Measurements from ENCODE around the gene MPV17L2. TPM values are rescaled to one million over a fixed set of nuclear protein-coding genes. Genes with fewer than 3 reads are reported as not detected.
"Not testable (repeated sequence)": the region's sequence is repeated elsewhere in the genome, so short reads cannot be mapped to it uniquely, and the experiment has no call there.

MPV17L2 gene
- total RNA-seq, 2 experiments from 2014 or later, result 9.2 to 10.9 TPM

- CTCF ChIA-PET, result interaction anchor here (1.6 kb wide), 1 partner anchor 35 kb away, joined by 4 read pairs; no protein-coding TSS in a partner anchor
- ATAC-seq, result no peak
Measured at GRCh38 chr19:18153556-18154134, 39.4 kb upstream of the MPV17L2 start.

GRCh38 chr19:18155095-18156087, 37.6 kb upstream of the MPV17L2 start:
- ATAC-seq (no peak), DNase-seq (no peak)
- no peaks in the 10 kb centered on the region for H3K27me3 Mint-ChIP-seq (ENCODE audit: low read depth)
- peaks cover 7% of the 10 kb centered on the region for H3K36me3 Mint-ChIP-seq (ENCODE audit: low read depth)
- no peak overlapping the region for H3K4me3 Mint-ChIP-seq
- POLR2A ChIA-PET, result no interaction called here
- H3K27ac Mint-ChIP-seq, result no peak overlapping the region
- CTCF ChIA-PET, result interaction anchor here (0.9 to 1.6 kb wide), 2 partner anchors 13 to 36 kb away, joined by 3 to 4 read pairs; no protein-coding TSS in a partner anchor
- H3K4me1 Mint-ChIP-seq (ENCODE audit: low read depth), result peaks cover 24% of the 10 kb centered on the region
- no peaks in the 10 kb centered on the region for H3K9me3 Mint-ChIP-seq (ENCODE audit: insufficient read depth)

More at GRCh38 chr19:18153556-18154134, 39.4 kb upstream of the MPV17L2 start:
- peak overlapping the region; percentile 79 for H3K4me3 Mint-ChIP-seq
- no peaks in the 10 kb centered on the region for H3K27me3 Mint-ChIP-seq (ENCODE audit: low read depth)
- no peak for DNase-seq
- H3K4me1 Mint-ChIP-seq (ENCODE audit: low read depth), result peaks cover 25% of the 10 kb centered on the region
- peaks cover 13% of the 10 kb centered on the region for H3K36me3 Mint-ChIP-seq (ENCODE audit: low read depth)
- POLR2A ChIA-PET, result no interaction called here
- H3K9me3 Mint-ChIP-seq (ENCODE audit: insufficient read depth), result no peaks in the 10 kb centered on the region
- peak overlapping the region; percentile 78 for H3K27ac Mint-ChIP-seq

- Mint-ChIP-seq H3K27ac (no peak overlapping the region), H3K4me3 (no peak overlapping the region), H3K36me3 (ENCODE audit: low read depth) (peaks cover 4% of the 10 kb centered on the region), H3K9me3 (ENCODE audit: insufficient read depth) (no peaks in the 10 kb centered on the region), H3K4me1 (ENCODE audit: low read depth) (peaks cover 27% of the 10 kb centered on the region), H3K27me3 (ENCODE audit: low read depth) (no peaks in the 10 kb centered on the region)
- DNase-seq (no peak), ATAC-seq (no peak)
- CTCF ChIA-PET, result interaction anchor here (0.9 kb wide), 1 partner anchor 12 kb away, joined by 3 read pairs; no protein-coding TSS in a partner anchor
- POLR2A ChIA-PET, result interaction anchor here (0.6 to 0.7 kb wide), 2 partner anchors 39 to 68 kb away, joined by 3 read pairs; no protein-coding TSS in a partner anchor
Measured at GRCh38 chr19:18156268-18156667, 36.8 kb upstream of the MPV17L2 start.

GRCh38 chr19:18156841-18157464, 36.1 kb upstream of the MPV17L2 start:
- H3K27me3 Mint-ChIP-seq (ENCODE audit: low read depth), result no peaks in the 10 kb centered on the region
- ATAC-seq, result no peak
- no peaks in the 10 kb centered on the region for H3K9me3 Mint-ChIP-seq (ENCODE audit: insufficient read depth)
- ChIA-PET POLR2A (no interaction called here), CTCF (interaction anchor here (0.9 to 1.6 kb wide), 2 partner anchors 11 kb away, joined by 3 to 6 read pairs; no protein-coding TSS in a partner anchor)
- DNase-seq, result no peak
- no peak overlapping the region for H3K4me3 Mint-ChIP-seq
- H3K4me1 Mint-ChIP-seq (ENCODE audit: low read depth), result peaks cover 23% of the 10 kb centered on the region
- H3K36me3 Mint-ChIP-seq (ENCODE audit: low read depth), result peaks cover 4% of the 10 kb centered on the region
- H3K27ac Mint-ChIP-seq, result no peak overlapping the region

- ATAC-seq, result no peak
- H3K27me3 Mint-ChIP-seq (ENCODE audit: low read depth), result no peaks in the 10 kb centered on the region
Measured at GRCh38 chr19:18157465-18158063, 35.5 kb upstream of the MPV17L2 start.

GRCh38 chr19:18158467-18158866, 34.6 kb upstream of the MPV17L2 start:
- Mint-ChIP-seq H3K9me3 (ENCODE audit: insufficient read depth) (no peaks in the 10 kb centered on the region), H3K4me1 (ENCODE audit: low read depth) (peaks cover 20% of the 10 kb centered on the region)
- CTCF ChIA-PET, result interaction anchor here (0.7 to 1.6 kb wide), 2 partner anchors 9 to 114 kb away, joined by 3 to 6 read pairs; no protein-coding TSS in a partner anchor

More at GRCh38 chr19:18157465-18158063, 35.5 kb upstream of the MPV17L2 start:
- H3K36me3 Mint-ChIP-seq (ENCODE audit: low read depth), result peaks cover 2% of the 10 kb centered on the region
- no peak for DNase-seq
- no peak overlapping the region for H3K4me3 Mint-ChIP-seq
- H3K4me1 Mint-ChIP-seq (ENCODE audit: low read depth), result peaks cover 20% of the 10 kb centered on the region
- CTCF ChIA-PET, result interaction anchor here (1.6 kb wide), 1 partner anchor 10 kb away, joined by 6 read pairs; no protein-coding TSS in a partner anchor
- POLR2A ChIA-PET, result no interaction called here
- H3K27ac Mint-ChIP-seq, result no peak overlapping the region
- no peaks in the 10 kb centered on the region for H3K9me3 Mint-ChIP-seq (ENCODE audit: insufficient read depth)

GRCh38 chr19:18159059-18159616, 33.9 kb upstream of the MPV17L2 start:
- H3K27ac Mint-ChIP-seq; ATAC-seq; H3K36me3 Mint-ChIP-seq (ENCODE audit: low read depth); H3K9me3 Mint-ChIP-seq (ENCODE audit: insufficient read depth); H3K27me3 Mint-ChIP-seq (ENCODE audit: low read depth); DNase-seq; H3K4me3 Mint-ChIP-seq; POLR2A ChIA-PET: not testable (repeated sequence)
- H3K4me1 Mint-ChIP-seq (ENCODE audit: low read depth), result peaks cover 16% of the 10 kb centered on the region
- CTCF ChIA-PET, result interaction anchor here (1.0 kb wide), 1 partner anchor 46 kb away, joined by 3 read pairs; no protein-coding TSS in a partner anchor

More at GRCh38 chr19:18158467-18158866, 34.6 kb upstream of the MPV17L2 start:
- Mint-ChIP-seq H3K4me3 (no peak overlapping the region), H3K27me3 (ENCODE audit: low read depth) (no peaks in the 10 kb centered on the region), H3K36me3 (ENCODE audit: low read depth) (peaks cover 2% of the 10 kb centered on the region), H3K27ac (no peak overlapping the region)
- POLR2A ChIA-PET, result no interaction called here
- ATAC-seq (no peak), DNase-seq (no peak)

- CTCF ChIA-PET, result interaction anchor here (0.7 to 2.2 kb wide), 10 partner anchors 11 to 115 kb away, joined by 3 to 6 read pairs (median 4); no protein-coding TSS in a partner anchor
- H3K4me3 Mint-ChIP-seq, result no peak overlapping the region
- POLR2A ChIA-PET, result interaction anchor here (1.7 kb wide), 1 partner anchor 8 kb away, joined by 8 read pairs; the partner anchor contains the start of gene PIK3R2
- no peaks in the 10 kb centered on the region for H3K27me3 Mint-ChIP-seq (ENCODE audit: low read depth)
- H3K4me1 Mint-ChIP-seq (ENCODE audit: low read depth), result peaks cover 11% of the 10 kb centered on the region
- no peaks in the 10 kb centered on the region for H3K9me3 Mint-ChIP-seq (ENCODE audit: insufficient read depth)
- no peak for ATAC-seq
- no peak overlapping the region for H3K27ac Mint-ChIP-seq
- DNase-seq, result no peak
- peaks cover 2% of the 10 kb centered on the region for H3K36me3 Mint-ChIP-seq (ENCODE audit: low read depth)
Measured at GRCh38 chr19:18159810-18160209, 33.2 kb upstream of the MPV17L2 start.

- DNase-seq, result no peak
- Mint-ChIP-seq H3K4me1 (ENCODE audit: low read depth) (peaks cover 11% of the 10 kb centered on the region), H3K4me3 (peak overlapping the region; percentile 63), H3K27ac (peak overlapping the region; percentile 70), H3K36me3 (ENCODE audit: low read depth) (peaks cover 2% of the 10 kb centered on the region), H3K27me3 (ENCODE audit: low read depth) (no peaks in the 10 kb centered on the region), H3K9me3 (ENCODE audit: insufficient read depth) (no peaks in the 10 kb centered on the region)
- POLR2A ChIA-PET, result interaction anchor here (0.9 to 1.7 kb wide), 2 partner anchors 9 to 70 kb away, joined by 3 to 8 read pairs; partner anchors contain the start of gene PIK3R2
- CTCF ChIA-PET, result interaction anchor here (0.7 to 2.2 kb wide), 13 partner anchors 8 to 223 kb away, joined by 3 to 7 read pairs (median 3); partner anchors contain the start of gene PIK3R2
- ATAC-seq, result no peak
Measured at GRCh38 chr19:18160493-18160970, 32.5 kb upstream of the MPV17L2 start.

- DNase-seq (peak; percentile 79), ATAC-seq (peak; percentile 96)
- ChIA-PET POLR2A (interaction anchor here (0.9 to 1.7 kb wide), 2 partner anchors 9 to 70 kb away, joined by 3 to 8 read pairs; partner anchors contain the start of gene PIK3R2), CTCF (interaction anchor here (0.7 to 2.2 kb wide), 13 partner anchors 9 to 223 kb away, joined by 3 to 7 read pairs (median 3); partner anchors contain the start of gene PIK3R2)
- Mint-ChIP-seq H3K9me3 (ENCODE audit: insufficient read depth) (no peaks in the 10 kb centered on the region), H3K36me3 (ENCODE audit: low read depth) (peaks cover 2% of the 10 kb centered on the region), H3K27ac (peak overlapping the region; percentile 70), H3K27me3 (ENCODE audit: low read depth) (no peaks in the 10 kb centered on the region), H3K4me1 (ENCODE audit: low read depth) (peaks cover 11% of the 10 kb centered on the region), H3K4me3 (peak overlapping the region; percentile 63)
Measured at GRCh38 chr19:18160971-18161635, 31.9 kb upstream of the MPV17L2 start.

Data from activated CD8-positive, alpha-beta T cell treated with anti-CD3 and anti-CD28 coated beads, Interleukin-2, amount 10 ng/mL, durations not matched to agents 7 days and 5 days (primary cell).